Naive thymus-derived CD4-positive, alpha-beta T cell (primary cell): ENCODE measurements around the gene WDR46. TPM values are rescaled to one million over a fixed set of nuclear protein-coding genes. Genes with fewer than 3 reads are reported as not detected.

Experiments used
- ATAC-seq: fragments of 150-1000 bp; cut with Tn5 transposase; 2 replicates; pipeline ENCODE4 v1.10.0; 2021; ENCODE audit warnings: mild to moderate bottlenecking, moderate library complexity
- CTCF ChIA-PET: fragments of 350-600 bp; sonication (Branson Sonifier 250); formaldehyde crosslinking; loops from one replicate; lab custom pipeline; 2021; ENCODE audit warnings: antibody characterized with exemption; lab: Charles Lee
- POLR2A ChIA-PET: fragments of 350-600 bp; sonication (Branson Sonifier 250); formaldehyde crosslinking; loops from one replicate; lab custom pipeline; 2021; ENCODE audit warnings: antibody characterized with exemption, inconsistent platforms; lab: Charles Lee
- DNase-seq, 9 donors: peaks; one replicate each; pipeline versions ENCODE4 v3.0.0 to v3.0.0-alpha.2; 2020 to 2022; ENCODE audit warnings: mixed read lengths in 1 of 9
- H3K27ac ChIP-seq: one replicate; pipeline ENCODE4 v1.7.0; 2013; ENCODE audit warnings: mild to moderate bottlenecking, low read depth, low read length, moderate library complexity
- H3K27me3 ChIP-seq, 2 donors: one replicate each; pipeline ENCODE4 v1.7.0; 2013; ENCODE audit warnings: low read length in 2 of 2, mild to moderate bottlenecking in 2 of 2, moderate library complexity in 2 of 2; ENCODE audit not compliant: control insufficient read depth in 2 of 2, insufficient read depth in 2 of 2
- H3K36me3 ChIP-seq, 3 experiments: 1 replicate in 2 of 3; 2 replicates in 1 of 3; pipeline ENCODE4 v1.7.0; 2013; ENCODE audit warnings: low read length in 3 of 3, mild to moderate bottlenecking in 3 of 3, moderate library complexity in 1 of 3; ENCODE audit not compliant: insufficient read depth in 3 of 3, control insufficient read depth in 2 of 3
- H3K4me1 ChIP-seq, 2 donors: one replicate each; pipeline ENCODE4 v1.7.0; 2013; ENCODE audit warnings: low read length in 2 of 2, mild to moderate bottlenecking in 2 of 2, moderate library complexity in 1 of 2; ENCODE audit not compliant: control insufficient read depth in 2 of 2, insufficient read depth in 2 of 2
- H3K4me3 ChIP-seq: 2 replicates; pipeline ENCODE4 v1.7.0; 2013; ENCODE audit warnings: mild to moderate bottlenecking, low read length
- H3K9me3 ChIP-seq, 3 experiments: 1 replicate in 2 of 3; 2 replicates in 1 of 3; pipeline ENCODE4 v1.7.0; 2013; ENCODE audit warnings: low read length in 3 of 3; ENCODE audit not compliant: control insufficient read depth in 2 of 3
- H3K27ac Mint-ChIP-seq, 9 donors: one replicate each; pipeline ENCODE4 v1.8.0; 2020 to 2022; ENCODE audit warnings: mixed read lengths in 9 of 9, mild to moderate bottlenecking in 8 of 9, moderate library complexity in 5 of 9, inconsistent platforms in 2 of 9
- H3K27me3 Mint-ChIP-seq, 5 donors: one replicate each; pipeline ENCODE4 v1.8.0; 2021 to 2022; ENCODE audit warnings: mixed read lengths in 5 of 5, mild to moderate bottlenecking in 1 of 5
- H3K36me3 Mint-ChIP-seq, 5 donors: one replicate each; pipeline ENCODE4 v1.8.0; 2020 to 2022; ENCODE audit warnings: mixed read lengths in 5 of 5, mild to moderate bottlenecking in 3 of 5, inconsistent platforms in 1 of 5
- H3K4me1 Mint-ChIP-seq, 7 donors: one replicate each; pipeline ENCODE4 v1.8.0; 2020 to 2022; ENCODE audit warnings: mixed read lengths in 7 of 7, mild to moderate bottlenecking in 3 of 7, inconsistent platforms in 1 of 7
- H3K4me3 Mint-ChIP-seq, 10 donors: one replicate each; pipeline ENCODE4 v1.8.0; 2020 to 2022; ENCODE audit warnings: mild to moderate bottlenecking in 10 of 10, mixed read lengths in 10 of 10, moderate library complexity in 6 of 10, inconsistent platforms in 2 of 10
- H3K9me3 Mint-ChIP-seq, 11 donors: one replicate each; pipeline ENCODE4 v1.8.0; 2020 to 2022; ENCODE audit warnings: mixed read lengths in 11 of 11, mild to moderate bottlenecking in 4 of 11, inconsistent platforms in 1 of 11, moderate library complexity in 1 of 11
- intact Hi-C, 2 donors: fragments of 100-400 bp; cut with micrococcal nuclease; formaldehyde crosslinking; loops; one replicate each; pipeline ENCODE4 v1.15.1; 2023
- polyA plus RNA-seq, 2 donors: library from polyadenylated mRNA; unstranded; fragments of 300-500 nt; fragmentation: Illumina TruSeq; gene quantifications; one replicate each; pipeline ENCODE4 v1.2.3, GENCODE V29; 2021
- total RNA-seq, 6 experiments: library from RNA in 5 of 6; stranded (reverse) in 5 of 6; gene quantifications; 1 replicate in 5 of 6; 2 replicates in 1 of 6; pipeline ENCODE4 v1.2.3 and lab custom pipeline; 2021 to 2026

The WDR46 gene
- total and polyA plus RNA-seq, 7 experiments from 2014 or later = 25.3 to 82.9 (median 54.4) TPM

- H3K36me3 ChIP-seq = peaks cover 0 to 77% (median 5%) of the 10 kb centered on the region in 3 experiments
- peak overlapping the region in 4 of 10 donors; percentile 35 to 52 (median 46) for H3K4me3 Mint-ChIP-seq
- peaks cover 0 to 16% (median 0%) of the 10 kb centered on the region in 5 donors for H3K36me3 Mint-ChIP-seq
- intact Hi-C loops = loop anchor here in 1 of 2 donors (10.0 kb wide), 1 partner anchor 1085 kb away; the partner anchor contains the start of genes GPSM3 and PBX2
- ChIA-PET CTCF (no interaction called here), POLR2A (interaction anchor here (0.6 to 7.7 kb wide), 5 partner anchors 8 to 31 kb away, joined by 3 to 123 read pairs (median 22); partner anchors contain the start of genes PFDN6, RGL2, RPS18 and VPS52)
- peaks cover 13 to 55% (median 40%) of the 10 kb centered on the region in 7 donors for H3K4me1 Mint-ChIP-seq
- ATAC-seq (peak; percentile 22), DNase-seq (no peak)
- no peaks in the 10 kb centered on the region for H3K27me3 ChIP-seq
- no peaks in the 10 kb centered on the region for H3K9me3 Mint-ChIP-seq
- peak overlapping the region; percentile 23 for H3K27ac ChIP-seq
- no peaks in the 10 kb centered on the region for H3K9me3 ChIP-seq
- H3K27me3 Mint-ChIP-seq = no peaks in the 10 kb centered on the region
- no peak overlapping the region for H3K4me3 ChIP-seq
- peak overlapping the region in 4 of 9 donors; percentile 25 to 67 (median 44) for H3K27ac Mint-ChIP-seq
- peaks cover 18 to 24% of the 10 kb centered on the region in 2 donors for H3K4me1 ChIP-seq
These were observed 9.0 kb downstream of the WDR46 start for GRCh38 chr6:33279971-33280511.

GRCh38 chr6:33279257-33279695 lies 9.8 kb downstream of the WDR46 start:
- H3K36me3 ChIP-seq = peaks cover 0 to 77% (median 5%) of the 10 kb centered on the region in 3 experiments
- peak overlapping the region in 3 of 9 donors; percentile 25 to 63 (median 46) for H3K27ac Mint-ChIP-seq
- no peak for ATAC-seq
- H3K9me3 Mint-ChIP-seq = no peaks in the 10 kb centered on the region
- H3K27me3 ChIP-seq = no peaks in the 10 kb centered on the region
- DNase-seq = no peak
- intact Hi-C loops = loop anchor here in 1 of 2 donors (10.0 kb wide), 1 partner anchor 1084 kb away; the partner anchor contains the start of genes GPSM3 and PBX2
- peaks cover 0 to 23% (median 5%) of the 10 kb centered on the region in 5 donors for H3K36me3 Mint-ChIP-seq
- H3K4me1 ChIP-seq = peaks cover 26 to 30% of the 10 kb centered on the region in 2 donors
- no peak overlapping the region for H3K4me3 ChIP-seq
- peak overlapping the region in 5 of 10 donors; percentile 2 to 93 (median 84) for H3K4me3 Mint-ChIP-seq
- ChIA-PET CTCF (interaction anchor here (1.9 kb wide), 1 partner anchor 20 kb away, joined by 5 read pairs; no protein-coding TSS in a partner anchor), POLR2A (interaction anchor here (0.7 to 7.7 kb wide), 7 partner anchors 10 to 65 kb away, joined by 3 to 123 read pairs (median 28); partner anchors contain the start of genes PFDN6, RGL2, WDR46 and ZBTB22)
- no peak overlapping the region for H3K27ac ChIP-seq
- no peaks in the 10 kb centered on the region for H3K9me3 ChIP-seq
- H3K4me1 Mint-ChIP-seq = peaks cover 20 to 62% (median 48%) of the 10 kb centered on the region in 7 donors
- no peaks in the 10 kb centered on the region for H3K27me3 Mint-ChIP-seq

GRCh38 chr6:33278810-33279209 lies 10.2 kb downstream of the WDR46 start:
- H3K4me3 ChIP-seq = no peak overlapping the region
- H3K36me3 ChIP-seq = peaks cover 0 to 78% (median 5%) of the 10 kb centered on the region in 3 experiments
- ChIA-PET POLR2A (interaction anchor here (1.0 to 7.7 kb wide), 10 partner anchors 11 to 152 kb away, joined by 3 to 123 read pairs (median 18); partner anchors contain the start of genes PFDN6, RGL2, WDR46 and ZBTB22), CTCF (interaction anchor here (0.8 to 2.1 kb wide), 3 partner anchors 9 to 21 kb away, joined by 3 to 13 read pairs (median 5); partner anchors contain the start of genes PFDN6 and WDR46)
- Mint-ChIP-seq H3K4me3 (peak overlapping the region; percentile 51 to 93 (median 88)), H3K27ac (peak overlapping the region in 7 of 9 donors; percentile 33 to 93 (median 66)), H3K4me1 (peaks cover 23 to 67% (median 50%) of the 10 kb centered on the region in 7 donors), H3K27me3 (no peaks in the 10 kb centered on the region), H3K9me3 (no peaks in the 10 kb centered on the region), H3K36me3 (peaks cover 0 to 25% (median 6%) of the 10 kb centered on the region in 5 donors)
- no peak for ATAC-seq
- H3K27me3 ChIP-seq = no peaks in the 10 kb centered on the region
- H3K27ac ChIP-seq = peak overlapping the region; percentile 87
- peaks cover 31 to 35% of the 10 kb centered on the region in 2 donors for H3K4me1 ChIP-seq
- no peaks in the 10 kb centered on the region for H3K9me3 ChIP-seq
- no peak for DNase-seq
- intact Hi-C loops = loop anchor here in 1 of 2 donors (10.0 kb wide), 1 partner anchor 1084 kb away; the partner anchor contains the start of genes GPSM3 and PBX2

DNA sequence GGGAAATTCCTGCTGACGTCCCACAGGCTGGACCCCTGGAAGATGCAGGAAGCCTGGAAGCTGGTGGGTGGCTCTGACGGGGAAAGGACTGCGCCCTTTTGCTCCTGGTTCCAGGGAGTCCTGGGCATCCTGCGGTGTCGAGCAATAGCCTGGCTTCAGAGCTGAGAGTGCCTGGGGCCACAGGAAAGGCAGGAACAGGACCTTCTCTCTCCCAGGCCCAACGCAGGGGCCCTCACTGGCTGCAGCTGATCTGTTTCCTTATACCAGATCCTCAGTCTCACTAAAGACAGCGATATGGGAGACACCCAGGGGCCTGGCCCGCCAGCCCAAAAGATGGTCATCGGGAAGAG lies 10.7 kb downstream of the WDR46 start:
- Histone ChIP-seq H3K27me3 (no peaks in the 10 kb centered on the region), H3K36me3 (peaks cover 0 to 77% (median 5%) of the 10 kb centered on the region in 3 experiments), H3K27ac (peak overlapping the region; percentile 87), H3K4me3 (peak overlapping the region; percentile 67), H3K4me1 (peaks cover 35 to 39% of the 10 kb centered on the region in 2 donors), H3K9me3 (no peaks in the 10 kb centered on the region)
- DNase-seq = no peak
- ATAC-seq = no peak
- ChIA-PET POLR2A (interaction anchor here (1.0 to 7.7 kb wide), 12 partner anchors 10 to 307 kb away, joined by 3 to 123 read pairs (median 10); partner anchors contain the start of genes PFDN6, RGL2, WDR46 and ZBTB22), CTCF (interaction anchor here (0.6 to 2.1 kb wide), 4 partner anchors 9 to 268 kb away, joined by 3 to 13 read pairs (median 4); partner anchors contain the start of genes PFDN6 and WDR46)
- peak overlapping the region in 8 of 9 donors; percentile 25 to 93 (median 62) for H3K27ac Mint-ChIP-seq
- no peaks in the 10 kb centered on the region for H3K27me3 Mint-ChIP-seq
- peaks cover 0 to 26% (median 6%) of the 10 kb centered on the region in 5 donors for H3K36me3 Mint-ChIP-seq
- H3K9me3 Mint-ChIP-seq = no peaks in the 10 kb centered on the region
- intact Hi-C loops = loop anchor here in 1 of 2 donors (10.0 kb wide), 1 partner anchor 1084 kb away; the partner anchor contains the start of genes GPSM3 and PBX2
- H3K4me1 Mint-ChIP-seq = peaks cover 25 to 71% (median 54%) of the 10 kb centered on the region in 7 donors
- peak overlapping the region; percentile 55 to 93 (median 91) for H3K4me3 Mint-ChIP-seq

DNA sequence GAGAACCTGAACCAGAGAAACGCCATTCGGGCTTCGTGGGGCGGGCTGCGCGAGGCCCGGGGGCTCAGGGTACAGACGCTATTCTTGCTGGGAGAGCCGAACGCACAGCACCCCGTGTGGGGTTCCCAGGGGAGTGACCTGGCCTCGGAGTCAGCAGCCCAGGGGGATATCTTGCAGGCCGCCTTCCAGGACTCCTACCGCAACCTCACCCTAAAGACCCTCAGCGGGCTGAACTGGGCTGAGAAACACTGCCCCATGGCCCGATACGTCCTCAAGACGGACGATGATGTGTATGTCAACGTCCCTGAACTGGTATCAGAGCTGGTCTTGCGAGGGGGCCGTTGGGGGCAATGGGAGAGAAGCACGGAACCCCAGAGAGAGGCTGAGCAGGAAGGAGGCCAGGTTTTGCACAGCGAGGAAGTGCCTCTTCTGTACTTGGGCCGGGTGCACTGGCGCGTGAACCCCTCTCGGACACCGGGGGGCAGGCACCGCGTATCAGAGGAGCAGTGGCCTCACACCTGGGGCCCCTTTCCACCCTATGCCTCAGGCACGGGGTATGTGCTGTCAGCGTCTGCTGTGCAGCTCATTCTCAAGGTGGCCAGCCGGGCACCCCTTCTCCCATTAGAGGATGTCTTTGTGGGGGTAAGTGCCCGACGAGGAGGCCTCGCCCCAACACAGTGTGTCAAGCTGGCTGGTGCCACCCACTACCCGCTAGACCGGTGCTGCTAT lies 11.2 kb downstream of the WDR46 start:
- intact Hi-C loops = loop anchor here (1.0 to 10.0 kb wide), 10 partner anchors 11 to 1083 kb away; partner anchors contain the start of genes PFDN6 (in 2 of the 2), WDR46 (in 2 of the 2), GPSM3 (in 1 of the 2) and PBX2 (in 1 of the 2)
- Mint-ChIP-seq H3K27ac (peak overlapping the region; percentile 88 to 98 (median 92)), H3K4me3 (peak overlapping the region; percentile 84 to 93 (median 92)), H3K36me3 (peaks cover 0 to 31% (median 6%) of the 10 kb centered on the region in 5 donors), H3K27me3 (no peaks in the 10 kb centered on the region), H3K9me3 (no peaks in the 10 kb centered on the region), H3K4me1 (peaks cover 31 to 77% (median 59%) of the 10 kb centered on the region in 7 donors)
- DNase-seq = peak in 4 of 9 donors; percentile 18 to 28 (median 24)
- ATAC-seq = peak; percentile 12
- peak overlapping the region; percentile 87 for H3K27ac ChIP-seq
- no peaks in the 10 kb centered on the region for H3K27me3 ChIP-seq
- peak overlapping the region; percentile 67 for H3K4me3 ChIP-seq
- peaks cover 0 to 76% (median 5%) of the 10 kb centered on the region in 3 experiments for H3K36me3 ChIP-seq
- CTCF ChIA-PET = interaction anchor here (0.6 to 2.1 kb wide), 10 partner anchors 9 to 267 kb away, joined by 3 to 13 read pairs (median 4); partner anchors contain the start of genes PFDN6, WDR46 and ZBTB22
- no peaks in the 10 kb centered on the region for H3K9me3 ChIP-seq
- POLR2A ChIA-PET = interaction anchor here (0.6 to 7.7 kb wide), 23 partner anchors 9 to 1617 kb away, joined by 3 to 123 read pairs (median 8); partner anchors contain the start of genes LSM2, PFDN6, RGL2 and RING1
- H3K4me1 ChIP-seq = peaks cover 40 to 45% of the 10 kb centered on the region in 2 donors
